Calu3 (cell line): Measurements from ENCODE around the gene CTSD. TPM values are rescaled to one million over a fixed set of nuclear protein-coding genes. Genes with fewer than 3 reads are reported as not detected.

Experiments
- BruUV-seq: library from RNA; stranded (reverse); fragments of 400-500 nt; replicated peaks from 2 replicates; lab custom pipeline; 2021; lab: Mats Ljungman, UMichigan
- CTCF ChIA-PET: fragments of 300-600 bp; sonication (Branson Sonifier 250); formaldehyde crosslinking; loops from one replicate; lab custom pipeline; 2022; ENCODE audit warnings: antibody characterized with exemption; lab: Charles Lee
- DNase-seq: peaks from one replicate; pipeline ENCODE4 v3.0.0; 2022
- H3K27ac Mint-ChIP-seq: one replicate; pipeline ENCODE4 v1.8.0; 2022; ENCODE audit warnings: mixed read lengths; ENCODE audit not compliant: unreplicated experiment
- H3K27me3 Mint-ChIP-seq: one replicate; pipeline ENCODE4 v1.8.0; 2022; ENCODE audit warnings: mixed read lengths; ENCODE audit not compliant: unreplicated experiment
- H3K36me3 Mint-ChIP-seq: one replicate; pipeline ENCODE4 v1.8.0; 2022; ENCODE audit warnings: mild to moderate bottlenecking, moderate library complexity, mixed read lengths; ENCODE audit not compliant: insufficient read depth, unreplicated experiment
- H3K4me1 Mint-ChIP-seq: one replicate; pipeline ENCODE4 v1.8.0; 2022; ENCODE audit warnings: mild to moderate bottlenecking, low read depth, mixed read lengths; ENCODE audit not compliant: unreplicated experiment
- H3K4me3 Mint-ChIP-seq: one replicate; pipeline ENCODE4 v1.8.0; 2022; ENCODE audit warnings: mild to moderate bottlenecking, low read depth, moderate library complexity, mixed read lengths; ENCODE audit not compliant: unreplicated experiment
- H3K9me3 Mint-ChIP-seq: one replicate; pipeline ENCODE4 v1.8.0; 2022; ENCODE audit warnings: low read depth, mixed read lengths; ENCODE audit not compliant: unreplicated experiment
- intact Hi-C: fragments of 100-400 bp; cut with micrococcal nuclease; formaldehyde crosslinking; loops from one replicate; pipeline ENCODE4 v1.10.0; 2022; ENCODE audit not compliant: unreplicated experiment
- total RNA-seq: library from RNA; stranded (reverse); gene quantifications from 2 replicates; pipeline ENCODE4 v1.2.3, GENCODE V29; 2022
- TF ChIP-seq, protein P1 (sequence below): fragments of 200-600 bp; IDR thresholded peaks from one replicate; pipeline ENCODE4 v1.8.0; 2022; ENCODE audit warnings: antibody characterized with exemption; ENCODE audit not compliant: unreplicated experiment

The CTSD gene
- total RNA-seq, 1 experiment from 2014 or later = 531 TPM

GRCh38 chr11:1727861-1728260 is 35.9 kb downstream of the CTSD start:
- no peaks in the 10 kb centered on the region for H3K36me3 Mint-ChIP-seq
- no peak overlapping the region for H3K4me3 Mint-ChIP-seq
- no peak overlapping the region for H3K27ac Mint-ChIP-seq
- CTCF ChIA-PET = no interaction called here
- no TSS peak for BruUV-seq
- TF ChIP-seq, protein P1, sequence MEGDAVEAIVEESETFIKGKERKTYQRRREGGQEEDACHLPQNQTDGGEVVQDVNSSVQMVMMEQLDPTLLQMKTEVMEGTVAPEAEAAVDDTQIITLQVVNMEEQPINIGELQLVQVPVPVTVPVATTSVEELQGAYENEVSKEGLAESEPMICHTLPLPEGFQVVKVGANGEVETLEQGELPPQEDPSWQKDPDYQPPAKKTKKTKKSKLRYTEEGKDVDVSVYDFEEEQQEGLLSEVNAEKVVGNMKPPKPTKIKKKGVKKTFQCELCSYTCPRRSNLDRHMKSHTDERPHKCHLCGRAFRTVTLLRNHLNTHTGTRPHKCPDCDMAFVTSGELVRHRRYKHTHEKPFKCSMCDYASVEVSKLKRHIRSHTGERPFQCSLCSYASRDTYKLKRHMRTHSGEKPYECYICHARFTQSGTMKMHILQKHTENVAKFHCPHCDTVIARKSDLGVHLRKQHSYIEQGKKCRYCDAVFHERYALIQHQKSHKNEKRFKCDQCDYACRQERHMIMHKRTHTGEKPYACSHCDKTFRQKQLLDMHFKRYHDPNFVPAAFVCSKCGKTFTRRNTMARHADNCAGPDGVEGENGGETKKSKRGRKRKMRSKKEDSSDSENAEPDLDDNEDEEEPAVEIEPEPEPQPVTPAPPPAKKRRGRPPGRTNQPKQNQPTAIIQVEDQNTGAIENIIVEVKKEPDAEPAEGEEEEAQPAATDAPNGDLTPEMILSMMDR = no peak
- no peaks in the 10 kb centered on the region for H3K4me1 Mint-ChIP-seq
- peaks cover 6% of the 10 kb centered on the region for H3K9me3 Mint-ChIP-seq
- peaks cover 97% of the 10 kb centered on the region for H3K27me3 Mint-ChIP-seq
- intact Hi-C loops = no loop called here
- no peak for DNase-seq

- CTCF ChIA-PET = no interaction called here
- BruUV-seq = no TSS peak
- Mint-ChIP-seq H3K27ac (no peak overlapping the region), H3K36me3 (no peaks in the 10 kb centered on the region), H3K27me3 (peaks cover 97% of the 10 kb centered on the region), H3K4me1 (no peaks in the 10 kb centered on the region), H3K4me3 (no peak overlapping the region), H3K9me3 (peaks cover 6% of the 10 kb centered on the region)
- DNase-seq = no peak
- intact Hi-C loops = no loop called here
- TF ChIP-seq, protein P1 = no peak
Measured at GRCh38 chr11:1727096-1727690, 36.5 kb downstream of the CTSD start.

DNA sequence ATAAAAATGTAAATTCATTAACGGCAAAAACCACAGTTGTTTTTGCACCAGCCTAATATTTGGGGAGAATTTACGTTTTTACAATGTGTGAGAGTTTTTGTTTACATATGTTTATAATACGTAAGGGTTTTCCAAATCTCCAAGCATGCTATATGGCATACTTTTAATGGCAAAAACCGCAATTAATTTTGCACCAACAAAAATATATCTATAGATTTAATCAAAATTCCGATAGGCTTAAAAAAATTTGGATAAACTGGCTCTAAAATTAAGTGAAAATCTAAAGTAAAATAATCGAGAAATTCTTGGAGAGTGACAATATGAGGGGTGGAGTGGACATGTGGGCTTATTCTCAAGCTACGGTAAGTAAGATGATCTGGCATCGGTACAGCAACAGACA is 43.9 kb downstream of the CTSD start:
- Mint-ChIP-seq H3K4me3 (no peak overlapping the region), H3K36me3 (no peaks in the 10 kb centered on the region), H3K9me3 (no peaks in the 10 kb centered on the region), H3K27ac (no peak overlapping the region), H3K27me3 (peaks cover 47% of the 10 kb centered on the region), H3K4me1 (no peaks in the 10 kb centered on the region)
- BruUV-seq = no TSS peak
- DNase-seq = no peak
- CTCF ChIA-PET = no interaction called here
- TF ChIP-seq, protein P1 = no peak
- intact Hi-C loops = no loop called here

DNA sequence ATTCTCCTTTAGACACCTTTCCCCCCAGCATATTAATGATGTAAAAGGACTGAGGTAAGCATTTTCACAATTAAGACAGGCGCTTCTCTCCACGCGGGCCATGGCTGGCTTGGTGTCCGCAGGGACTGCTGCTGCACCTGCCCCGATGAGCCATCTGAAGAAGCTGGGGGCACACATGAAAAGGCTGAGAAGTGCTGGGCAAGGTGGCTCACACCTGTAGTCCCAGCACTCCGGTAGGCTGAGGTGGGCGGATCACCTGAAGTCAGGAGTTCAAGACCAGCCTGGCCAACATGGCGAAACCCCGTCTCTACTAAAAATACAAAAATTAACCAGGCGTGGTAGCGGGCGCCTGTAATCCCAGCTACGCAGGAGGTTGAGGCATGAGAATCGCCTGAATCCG is 45.4 kb downstream of the CTSD start:
- Mint-ChIP-seq H3K27me3 (peaks cover 32% of the 10 kb centered on the region), H3K4me3 (no peak overlapping the region), H3K36me3 (no peaks in the 10 kb centered on the region), H3K27ac (no peak overlapping the region), H3K9me3 (no peaks in the 10 kb centered on the region), H3K4me1 (no peaks in the 10 kb centered on the region)
- intact Hi-C loops = no loop called here
- TF ChIP-seq, protein P1 = no peak
- BruUV-seq = no TSS peak
- DNase-seq = no peak
- CTCF ChIA-PET = no interaction called here
